HepG2 (cell line): ENCODE measurements around the gene CEP76.

Source experiments
- CBFB ChIP-seq: sonication (generic); formaldehyde crosslinking; IDR thresholded peaks from 2 replicates; pipeline ENCODE4 v1.4.0; 2020; ENCODE audit warnings: missing genetic modification reagents
- CBX2 ChIP-seq, 2 experiments: fragments of 200-600 bp in 1 of 2; sonication (generic); formaldehyde crosslinking in 1 of 2; IDR thresholded peaks; 2 replicates each; pipeline versions ENCODE4 v1.7.0 to v1.8.1; 2018 to 2022; ENCODE audit warnings: low read depth in 2 of 2, low read length in 1 of 2, mild to moderate bottlenecking in 1 of 2, missing genetic modification reagents in 1 of 2
- MAZ ChIP-seq, 2 experiments: sonication (generic) in 1 of 2; formaldehyde crosslinking in 1 of 2; IDR thresholded peaks; 2 replicates each; pipeline versions ENCODE4 v1.5.0 to v1.6.1; 2012 to 2020; ENCODE audit warnings: low read depth in 2 of 2, mild to moderate bottlenecking in 2 of 2, borderline replicate concordance in 1 of 2, improper control_type of control experiment in 1 of 2, low read length in 1 of 2, missing genetic modification reagents in 1 of 2, moderate library complexity in 1 of 2
- MEIS1 ChIP-seq: sonication (generic); formaldehyde crosslinking; IDR thresholded peaks from 2 replicates; pipeline ENCODE4 v1.9.0; 2021; ENCODE audit warnings: mild to moderate bottlenecking, missing genetic modification reagents, moderate library complexity, borderline replicate concordance
- PITX1 ChIP-seq: sonication (generic); formaldehyde crosslinking; IDR thresholded peaks from 2 replicates; pipeline ENCODE4 v1.5.1; 2020; ENCODE audit warnings: mild to moderate bottlenecking, missing genetic modification reagents
- PRMT3 ChIP-seq: sonication (generic); formaldehyde crosslinking; IDR thresholded peaks from 2 replicates; pipeline ENCODE4 v1.8.1; 2022; ENCODE audit warnings: low read depth, mild to moderate bottlenecking, moderate library complexity, missing genetic modification reagents, borderline replicate concordance
- REPIN1 ChIP-seq: sonication (generic); formaldehyde crosslinking; IDR thresholded peaks from 2 replicates; pipeline ENCODE4 v1.8.0; 2022; ENCODE audit warnings: missing genetic modification reagents, low read depth, mild to moderate bottlenecking, borderline replicate concordance
- SP1 ChIP-seq, 2 experiments: fragments of 450-650 bp in 1 of 2; sonication (generic) in 1 of 2; formaldehyde crosslinking in 1 of 2; IDR thresholded peaks; 2 replicates each; pipeline versions ENCODE4 v1.4.0 to v1.6.1; 2016 to 2020; ENCODE audit warnings: missing genetic modification reagents in 1 of 2
- ZNF124 ChIP-seq: sonication (generic); formaldehyde crosslinking; IDR thresholded peaks from 2 replicates; pipeline ENCODE4 v1.4.0; 2020; ENCODE audit warnings: missing genetic modification reagents
- ZNF709 ChIP-seq: sonication (generic); formaldehyde crosslinking; IDR thresholded peaks from 2 replicates; pipeline ENCODE4 v1.5.0; 2020; ENCODE audit warnings: mild to moderate bottlenecking, missing genetic modification reagents

DNA sequence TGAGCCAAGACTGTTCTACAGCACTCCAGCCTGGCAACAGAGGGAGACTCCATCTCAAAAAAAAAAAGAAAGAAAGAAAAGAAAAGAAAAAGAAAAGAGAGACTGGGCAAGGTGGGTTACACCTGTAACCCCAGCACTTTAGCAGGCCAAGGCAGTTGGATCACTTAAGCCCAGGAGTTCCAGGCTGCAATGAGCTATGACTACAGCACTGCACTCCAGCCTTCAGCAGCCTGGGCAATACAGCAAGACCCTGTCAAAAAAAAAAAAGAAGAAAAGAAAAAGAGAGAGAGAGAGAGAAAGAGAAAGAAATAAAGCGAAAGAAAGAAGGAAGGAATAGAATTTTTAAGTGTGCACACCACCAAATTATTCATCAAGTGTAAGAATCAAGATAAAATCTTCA is 47.6 kb downstream of the CEP76 start:
- TF ChIP-seq REPIN1 (CRISPR knock-in tag) (no peak), CBX2 (IDR thresholded peaks at IDR 0.05; ENCODE audit: low read depth, low read length) (no peak), CBX2 (CRISPR knock-in tag; IDR thresholded peaks at IDR 0.05; ENCODE audit: low read depth) (no peak), SP1 (IDR thresholded peaks at IDR 0.05) (no peak), SP1 (CRISPR knock-in tag; IDR thresholded peaks at IDR 0.05) (no peak), PITX1 (CRISPR knock-in tag) (no peak), ZNF709 (CRISPR knock-in tag) (no peak), ZNF124 (no peak), CBFB (CRISPR knock-in tag) (no peak), MEIS1 (CRISPR knock-in tag) (no peak), MAZ (IDR thresholded peaks at IDR 0.05; ENCODE audit: borderline replicate concordance, low read depth, low read length) (no peak), MAZ (CRISPR knock-in tag; IDR thresholded peaks at IDR 0.05; ENCODE audit: low read depth) (no peak), PRMT3 (CRISPR knock-in tag) (no peak)
